Activated T-helper 17 cell treated with anti-CD3 and anti-CD28 coated beads, Interleukin-2, amount 50 U/mL, for 72 hours (primary cell): ENCODE results near the gene DGKQ. TPM values are rescaled to one million over a fixed set of nuclear protein-coding genes. Genes with fewer than 3 reads are reported as not detected.
A peak's percentile ranks its signal among the peaks of the same experiment; 100 is the strongest.

Experiments used
- ATAC-seq: fragments of 150-1000 bp; cut with Tn5 transposase; replicated peaks from 2 replicates; pipeline ENCODE4 v1.10.0; 2021; ENCODE audit warnings: mild to moderate bottlenecking, moderate library complexity
- H3K27ac Mint-ChIP-seq: one replicate; pipeline ENCODE4 v1.8.0; 2022; ENCODE audit warnings: mixed read lengths
- H3K27me3 Mint-ChIP-seq: one replicate; pipeline ENCODE4 v1.8.0; 2022; ENCODE audit warnings: mixed read lengths
- H3K36me3 Mint-ChIP-seq: one replicate; pipeline ENCODE4 v1.8.0; 2022; ENCODE audit warnings: low read depth, mild to moderate bottlenecking, mixed read lengths
- H3K4me1 Mint-ChIP-seq: one replicate; pipeline ENCODE4 v1.8.0; 2022; ENCODE audit warnings: mixed read lengths
- H3K4me3 Mint-ChIP-seq: one replicate; pipeline ENCODE4 v1.8.0; 2022; ENCODE audit warnings: mild to moderate bottlenecking, mixed read lengths
- H3K9me3 Mint-ChIP-seq: one replicate; pipeline ENCODE4 v1.8.0; 2022; ENCODE audit warnings: mixed read lengths
- total RNA-seq, 2 donors: library from RNA; stranded (reverse); gene quantifications; one replicate each; pipeline ENCODE4 v1.2.3, GENCODE V29; 2022

DGKQ gene
- total RNA-seq, 2 donors from 2014 or later: 4.8 to 9.0 TPM

GRCh38 chr4:992297-993110 is 19.1 kb upstream of the DGKQ start:
- peaks cover 3% of the 10 kb centered on the region for H3K27me3 Mint-ChIP-seq
- H3K4me3 Mint-ChIP-seq: no peak overlapping the region
- no peaks in the 10 kb centered on the region for H3K36me3 Mint-ChIP-seq
- no peak overlapping the region for H3K27ac Mint-ChIP-seq
- no peaks in the 10 kb centered on the region for H3K9me3 Mint-ChIP-seq
- no peak for ATAC-seq
- no peaks in the 10 kb centered on the region for H3K4me1 Mint-ChIP-seq

GRCh38 chr4:991451-992296 is 18.3 kb upstream of the DGKQ start:
- Mint-ChIP-seq H3K36me3 (no peaks in the 10 kb centered on the region), H3K9me3 (no peaks in the 10 kb centered on the region), H3K27me3 (no peaks in the 10 kb centered on the region), H3K4me3 (no peak overlapping the region), H3K27ac (no peak overlapping the region), H3K4me1 (no peaks in the 10 kb centered on the region)
- no peak for ATAC-seq

- ATAC-seq: no peak
- Mint-ChIP-seq H3K9me3 (no peaks in the 10 kb centered on the region), H3K4me3 (no peak overlapping the region), H3K4me1 (no peaks in the 10 kb centered on the region), H3K36me3 (no peaks in the 10 kb centered on the region), H3K27me3 (no peaks in the 10 kb centered on the region), H3K27ac (no peak overlapping the region)
These were observed 17.5 kb upstream of the DGKQ start for GRCh38 chr4:990746-991367.

GRCh38 chr4:989722-990471 is 16.5 kb upstream of the DGKQ start:
- ATAC-seq: no peak
- H3K36me3 Mint-ChIP-seq: no peaks in the 10 kb centered on the region
- no peaks in the 10 kb centered on the region for H3K4me1 Mint-ChIP-seq
- no peaks in the 10 kb centered on the region for H3K9me3 Mint-ChIP-seq
- H3K27ac Mint-ChIP-seq: no peak overlapping the region
- no peak overlapping the region for H3K4me3 Mint-ChIP-seq
- H3K27me3 Mint-ChIP-seq: no peaks in the 10 kb centered on the region

GRCh38 chr4:988726-989721 is 15.7 kb upstream of the DGKQ start:
- Mint-ChIP-seq H3K27me3 (no peaks in the 10 kb centered on the region), H3K4me1 (no peaks in the 10 kb centered on the region), H3K27ac (no peak overlapping the region), H3K36me3 (no peaks in the 10 kb centered on the region), H3K4me3 (no peak overlapping the region), H3K9me3 (no peaks in the 10 kb centered on the region)
- ATAC-seq: no peak

- Mint-ChIP-seq H3K36me3 (no peaks in the 10 kb centered on the region), H3K4me1 (no peaks in the 10 kb centered on the region), H3K27ac (no peak overlapping the region), H3K27me3 (no peaks in the 10 kb centered on the region), H3K9me3 (no peaks in the 10 kb centered on the region), H3K4me3 (peak overlapping the region; percentile 78)
- ATAC-seq: no peak
These were observed 14.5 kb upstream of the DGKQ start for GRCh38 chr4:987624-988513.

- peak within 1 kb of the TSS; percentile 86 for H3K4me3 Mint-ChIP-seq
- peak within 1 kb of the TSS; percentile 82 for H3K27ac Mint-ChIP-seq
- H3K36me3 Mint-ChIP-seq: no peaks in the 10 kb centered on the region
- H3K27me3 Mint-ChIP-seq: no peaks in the 10 kb centered on the region
- ATAC-seq: peak; percentile 94
- no peaks in the 10 kb centered on the region for H3K4me1 Mint-ChIP-seq
- no peaks in the 10 kb centered on the region for H3K9me3 Mint-ChIP-seq
These were observed 13.7 kb upstream of the DGKQ start, which contains the start of gene IDUA for GRCh38 chr4:986879-987623. TSS of gene IDUA (plus strand) at chr4:987044. CDS start at chr4:987085, 41 bp downstream.

- no peaks in the 10 kb centered on the region for H3K36me3 Mint-ChIP-seq
- H3K9me3 Mint-ChIP-seq: no peaks in the 10 kb centered on the region
- H3K4me1 Mint-ChIP-seq: no peaks in the 10 kb centered on the region
- peak; percentile 52 for ATAC-seq
- peak overlapping the region; percentile 86 for H3K4me3 Mint-ChIP-seq
- H3K27me3 Mint-ChIP-seq: no peaks in the 10 kb centered on the region
- H3K27ac Mint-ChIP-seq: peak overlapping the region; percentile 82
These were observed 13.1 kb upstream of the DGKQ start for GRCh38 chr4:986428-986878.

GRCh38 chr4:985123-985830 is 11.9 kb upstream of the DGKQ start:
- Mint-ChIP-seq H3K27me3 (no peaks in the 10 kb centered on the region), H3K9me3 (no peaks in the 10 kb centered on the region), H3K36me3 (no peaks in the 10 kb centered on the region), H3K4me3 (peak overlapping the region; percentile 86), H3K4me1 (no peaks in the 10 kb centered on the region), H3K27ac (no peak overlapping the region)
- ATAC-seq: peak; percentile 65

GRCh38 chr4:984336-985054 is 11.1 kb upstream of the DGKQ start:
- Mint-ChIP-seq H3K9me3 (no peaks in the 10 kb centered on the region), H3K4me3 (peak overlapping the region; percentile 86), H3K36me3 (no peaks in the 10 kb centered on the region), H3K27me3 (no peaks in the 10 kb centered on the region), H3K27ac (no peak overlapping the region), H3K4me1 (no peaks in the 10 kb centered on the region)
- no peak for ATAC-seq

- no peak for ATAC-seq
- Mint-ChIP-seq H3K9me3 (no peaks in the 10 kb centered on the region), H3K36me3 (no peaks in the 10 kb centered on the region), H3K27me3 (no peaks in the 10 kb centered on the region), H3K4me1 (no peaks in the 10 kb centered on the region), H3K27ac (no peak overlapping the region), H3K4me3 (no peak overlapping the region)
These were observed 9.4 kb upstream of the DGKQ start for GRCh38 chr4:982814-983213.
